Measurements from ENCODE around the gene CYP11A1. TPM values are rescaled to one million over a fixed set of nuclear protein-coding genes. Genes with fewer than 3 reads are reported as not detected.

The CYP11A1 gene
- total RNA-seq, 6 donors from 2014 or later: 0.91 to 8.4 (median 1.1) TPM; not detected in 1

DNA sequence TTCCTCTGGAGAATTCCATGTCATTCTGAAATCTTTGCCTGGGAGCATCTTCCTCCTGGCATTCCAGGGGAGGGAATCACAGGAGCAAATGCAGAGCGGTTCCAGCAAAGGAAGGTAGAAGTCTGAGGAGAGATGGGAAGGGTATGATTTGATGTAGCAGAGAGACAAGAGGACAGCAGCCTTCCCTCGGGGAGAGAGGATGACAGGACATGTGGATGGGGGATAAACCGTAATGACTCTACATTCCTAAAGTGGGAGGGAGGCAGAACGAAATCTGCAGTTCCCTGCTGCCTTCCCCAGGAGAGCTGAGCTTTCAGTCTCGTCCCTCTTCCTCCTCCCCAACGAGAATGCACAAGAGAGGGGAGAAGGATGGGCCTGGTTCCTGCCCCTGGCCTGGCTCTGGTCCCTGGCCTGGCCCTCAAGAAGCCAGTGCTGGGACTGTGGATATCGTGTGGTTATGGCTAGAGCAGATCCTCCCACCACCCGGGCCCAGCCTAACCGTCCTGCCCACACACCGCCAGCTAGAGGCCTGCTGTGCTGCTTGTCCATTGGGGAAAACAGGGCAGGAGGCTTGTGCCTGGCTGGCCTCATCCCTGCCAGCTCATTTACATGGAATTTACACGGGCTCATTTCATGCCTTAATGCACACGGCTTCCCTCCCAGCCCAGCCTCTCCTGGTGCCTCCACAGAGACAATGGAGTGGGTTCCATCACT is 39.7 kb upstream of the CYP11A1 start:
- no peaks in the 10 kb centered on the region for H3K27me3 ChIP-seq
- H3K4me1 ChIP-seq: peaks cover 0 to 15% (median 10%) of the 10 kb centered on the region in 4 donors
- H3K4me3 ChIP-seq: no peak overlapping the region
- H3K27ac ChIP-seq: no peak overlapping the region
- DNase-seq: peak in 1 of 2 donors; percentile 37
- TF ChIP-seq EP300 (IDR thresholded peaks at IDR 0.05) (no peak), POLR2AphosphoS5 (IDR thresholded peaks at IDR 0.05) (no peak), POLR2A (IDR thresholded peaks at IDR 0.05) (no peak)
- TF ChIP-seq, protein P1, sequence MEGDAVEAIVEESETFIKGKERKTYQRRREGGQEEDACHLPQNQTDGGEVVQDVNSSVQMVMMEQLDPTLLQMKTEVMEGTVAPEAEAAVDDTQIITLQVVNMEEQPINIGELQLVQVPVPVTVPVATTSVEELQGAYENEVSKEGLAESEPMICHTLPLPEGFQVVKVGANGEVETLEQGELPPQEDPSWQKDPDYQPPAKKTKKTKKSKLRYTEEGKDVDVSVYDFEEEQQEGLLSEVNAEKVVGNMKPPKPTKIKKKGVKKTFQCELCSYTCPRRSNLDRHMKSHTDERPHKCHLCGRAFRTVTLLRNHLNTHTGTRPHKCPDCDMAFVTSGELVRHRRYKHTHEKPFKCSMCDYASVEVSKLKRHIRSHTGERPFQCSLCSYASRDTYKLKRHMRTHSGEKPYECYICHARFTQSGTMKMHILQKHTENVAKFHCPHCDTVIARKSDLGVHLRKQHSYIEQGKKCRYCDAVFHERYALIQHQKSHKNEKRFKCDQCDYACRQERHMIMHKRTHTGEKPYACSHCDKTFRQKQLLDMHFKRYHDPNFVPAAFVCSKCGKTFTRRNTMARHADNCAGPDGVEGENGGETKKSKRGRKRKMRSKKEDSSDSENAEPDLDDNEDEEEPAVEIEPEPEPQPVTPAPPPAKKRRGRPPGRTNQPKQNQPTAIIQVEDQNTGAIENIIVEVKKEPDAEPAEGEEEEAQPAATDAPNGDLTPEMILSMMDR (IDR thresholded peaks at IDR 0.05): no peak
- WGBS, 2 donors: 50 to 69% methylated on average over 11 to 12 of the region's 12 CpGs
- H3K36me3 ChIP-seq: peaks cover 0 to 19% (median 7%) of the 10 kb centered on the region in 4 donors
- no peaks in the 10 kb centered on the region for H3K9me3 ChIP-seq
- ATAC-seq (ENCODE audit: low FRiP score in 2 of 2): peak in 1 of 2 donors; percentile 18

DNA sequence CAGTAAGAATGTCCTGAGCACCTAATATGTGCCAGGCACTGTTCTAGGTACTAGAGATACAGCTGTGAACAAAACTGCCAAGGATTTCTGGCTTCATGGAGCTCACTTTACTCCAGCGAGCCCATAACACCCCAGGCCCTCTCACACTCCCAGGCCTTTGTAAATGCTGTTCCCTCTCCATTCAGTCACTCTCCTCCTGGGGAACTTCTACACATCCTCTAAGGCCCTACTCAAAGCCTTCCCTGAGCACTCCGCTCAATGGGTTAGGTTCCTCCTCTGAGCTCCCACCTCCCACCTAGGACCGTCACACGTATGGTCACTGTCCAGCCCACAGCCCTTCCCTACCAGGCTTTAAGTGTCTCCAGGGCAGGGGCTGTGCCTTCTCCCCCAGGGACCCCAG is 39.1 kb upstream of the CYP11A1 start:
- peaks cover 0 to 14% (median 5%) of the 10 kb centered on the region in 4 donors for H3K36me3 ChIP-seq
- DNase-seq: no peak
- no peak for ATAC-seq (ENCODE audit: low FRiP score in 2 of 2)
- H3K9me3 ChIP-seq: no peaks in the 10 kb centered on the region
- 86 to 97% methylated on average over 4 of the region's 4 CpGs for WGBS, 2 donors
- no peak for TF ChIP-seq POLR2A (IDR thresholded peaks at IDR 0.05)
- TF ChIP-seq, protein P1 (IDR thresholded peaks at IDR 0.05): no peak
- no peak for TF ChIP-seq EP300 (IDR thresholded peaks at IDR 0.05)
- no peak for TF ChIP-seq POLR2AphosphoS5 (IDR thresholded peaks at IDR 0.05)
- H3K27me3 ChIP-seq: no peaks in the 10 kb centered on the region
- H3K4me3 ChIP-seq: no peak overlapping the region
- H3K27ac ChIP-seq: no peak overlapping the region
- peaks cover 0 to 15% (median 10%) of the 10 kb centered on the region in 4 donors for H3K4me1 ChIP-seq

DNA sequence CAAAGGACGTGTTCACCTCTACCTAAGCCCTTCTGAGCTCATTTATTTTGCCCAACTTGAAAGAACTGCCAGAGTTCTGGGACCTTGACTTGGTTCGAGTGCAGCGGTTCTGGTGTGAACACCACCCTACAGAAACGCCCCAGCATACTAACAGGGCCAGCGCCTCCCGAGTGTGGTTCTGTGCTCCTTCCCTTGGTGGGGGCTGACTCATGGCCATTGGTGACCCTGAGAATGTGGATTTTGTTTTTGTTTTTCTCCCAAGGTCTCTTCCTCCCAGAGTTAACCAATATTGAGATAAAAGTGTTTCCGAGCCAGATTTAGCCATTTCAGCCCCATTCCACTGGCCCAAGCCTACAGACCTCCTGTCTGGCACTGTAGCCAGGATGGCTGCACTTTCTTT is 38.4 kb upstream of the CYP11A1 start:
- ATAC-seq (ENCODE audit: low FRiP score in 2 of 2) (no peak), DNase-seq (no peak)
- Histone ChIP-seq H3K27ac (no peak overlapping the region), H3K9me3 (no peaks in the 10 kb centered on the region), H3K36me3 (peaks cover 0 to 8% (median 4%) of the 10 kb centered on the region in 4 donors), H3K4me3 (no peak overlapping the region), H3K4me1 (peaks cover 0 to 15% (median 10%) of the 10 kb centered on the region in 4 donors), H3K27me3 (no peaks in the 10 kb centered on the region)
- TF ChIP-seq POLR2AphosphoS5 (IDR thresholded peaks at IDR 0.05) (no peak), EP300 (IDR thresholded peaks at IDR 0.05) (no peak), POLR2A (IDR thresholded peaks at IDR 0.05) (no peak)
- TF ChIP-seq, protein P1 (IDR thresholded peaks at IDR 0.05): no peak
- WGBS, 2 donors: 89 to 96% methylated on average over 7 of the region's 7 CpGs

DNA sequence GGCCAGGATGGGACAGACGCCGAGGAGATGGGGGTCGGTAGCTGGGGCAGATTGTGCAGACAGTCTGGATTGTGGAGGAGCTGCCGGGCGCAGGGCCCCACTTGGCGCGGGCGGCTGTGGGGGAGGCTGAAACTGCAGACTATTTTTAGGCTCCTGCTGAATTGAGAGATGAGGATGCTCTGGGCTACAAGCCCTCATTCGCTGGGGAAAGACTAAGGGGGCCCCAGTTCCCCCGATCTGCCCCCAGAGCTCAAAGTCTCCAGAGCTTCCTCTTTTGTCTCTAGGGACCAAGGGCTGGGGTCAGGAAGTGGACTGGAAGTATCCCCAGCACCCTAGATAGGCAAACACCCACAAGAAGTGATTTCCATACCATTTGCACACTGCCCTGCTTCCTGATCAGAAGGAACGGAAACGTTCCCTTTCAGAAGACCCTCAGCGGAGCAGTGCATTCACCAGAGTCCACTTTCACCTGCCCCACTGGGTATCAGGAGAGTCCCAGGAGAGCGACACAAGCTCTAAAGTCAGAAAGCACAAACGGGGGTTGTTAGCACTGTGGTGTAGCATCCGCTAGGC is 36.6 kb upstream of the CYP11A1 start:
- H3K36me3 ChIP-seq: no peaks in the 10 kb centered on the region
- H3K9me3 ChIP-seq: no peaks in the 10 kb centered on the region
- peaks cover 2 to 15% (median 10%) of the 10 kb centered on the region in 4 donors for H3K4me1 ChIP-seq
- DNase-seq (no peak), ATAC-seq (ENCODE audit: low FRiP score in 2 of 2) (no peak)
- H3K27me3 ChIP-seq: no peaks in the 10 kb centered on the region
- TF ChIP-seq, protein P1 (IDR thresholded peaks at IDR 0.05): no peak
- TF ChIP-seq POLR2A (IDR thresholded peaks at IDR 0.05) (no peak), POLR2AphosphoS5 (IDR thresholded peaks at IDR 0.05) (no peak), EP300 (IDR thresholded peaks at IDR 0.05) (no peak)
- peak overlapping the region in 1 of 4 donors; percentile 45 for H3K27ac ChIP-seq
- H3K4me3 ChIP-seq: no peak overlapping the region
- WGBS, 2 donors: 59 to 61% methylated on average over 16 of the region's 16 CpGs

Measured in upper lobe of left lung (tissue), 6 donors.